HG02885 (cell line): Measurements from ENCODE around the gene CCDC18.
A peak's percentile ranks its signal among the peaks of the same experiment; 100 is the strongest.
"Not testable (repeated sequence)": the region's sequence is repeated elsewhere in the genome, so short reads cannot be mapped to it uniquely, and the experiment has no call there.

Source experiments
- ATAC-seq: cut with Tn5 transposase; IDR thresholded peaks from one replicate; pipeline ENCODE4 v1.9.1; 2021; ENCODE audit warnings: mild to moderate bottlenecking; ENCODE audit not compliant: unreplicated experiment, poor library complexity

Gene CCDC18

GRCh38 chr1:93170141-93170678, 10.3 kb upstream of the CCDC18 start:
- not testable (repeated sequence) for ATAC-seq

GRCh38 chr1:93171549-93172034, 8.9 kb upstream of the CCDC18 start:
- no peak for ATAC-seq

- ATAC-seq: no peak
These were observed 7.7 kb upstream of the CCDC18 start for GRCh38 chr1:93172778-93173177.

- ATAC-seq: not testable (repeated sequence)
These were observed 5.9 kb upstream of the CCDC18 start for GRCh38 chr1:93174638-93175037.

GRCh38 chr1:93177991-93178390, 2.5 kb upstream of the CCDC18 start:
- ATAC-seq: no peak

- ATAC-seq: no peak
These were observed 2.1 kb upstream of the CCDC18 start for GRCh38 chr1:93178418-93178817.

- peak; percentile 88 for ATAC-seq
These were observed 420 bp upstream of the CCDC18 start, which contains the start of gene TMED5 for GRCh38 chr1:93179886-93180722. Gene TMED5, minus strand, starts transcription at chr1:93180413. Its CDS starts 171 bp downstream, at chr1:93180242.

- peak; percentile 49 for ATAC-seq
These were observed 6.1 kb downstream of the CCDC18 start for GRCh38 chr1:93186667-93187066.

GRCh38 chr1:93190432-93190831, 9.9 kb downstream of the CCDC18 start:
- ATAC-seq: no peak

- no peak for ATAC-seq
These were observed 13.9 kb downstream of the CCDC18 start for GRCh38 chr1:93194231-93194990.

GRCh38 chr1:93196591-93196990, 16.1 kb downstream of the CCDC18 start:
- no peak for ATAC-seq

GRCh38 chr1:93199150-93199549, 18.6 kb downstream of the CCDC18 start:
- no peak for ATAC-seq

- ATAC-seq: no peak
These were observed 19.6 kb downstream of the CCDC18 start for GRCh38 chr1:93200086-93200620.

GRCh38 chr1:93200714-93201113, 20.2 kb downstream of the CCDC18 start:
- no peak for ATAC-seq

- no peak for ATAC-seq
These were observed 25.5 kb downstream of the CCDC18 start for GRCh38 chr1:93205892-93206566.

GRCh38 chr1:93206567-93206954, 26.0 kb downstream of the CCDC18 start:
- ATAC-seq: no peak

GRCh38 chr1:93207211-93207610, 26.7 kb downstream of the CCDC18 start:
- no peak for ATAC-seq

GRCh38 chr1:93215322-93215721, 34.8 kb downstream of the CCDC18 start:
- ATAC-seq: no peak

- ATAC-seq: peak; percentile 76
These were observed 38.9 kb downstream of the CCDC18 start for GRCh38 chr1:93219443-93219842.

- not testable (repeated sequence) for ATAC-seq
These were observed 40.2 kb downstream of the CCDC18 start for GRCh38 chr1:93220716-93221115.
